DMS 273 (cell line): ENCODE measurements around the gene PIK3R5.
A peak's percentile ranks its signal among the peaks of the same experiment; 100 is the strongest.
"Not testable (repeated sequence)": the region's sequence is repeated elsewhere in the genome, so short reads cannot be mapped to it uniquely, and the experiment has no call there.

ENCODE experiments used
- DNase-seq: peaks from one replicate; lab custom pipeline; 2025; ENCODE audit not compliant: unreplicated experiment; lab: John Stamatoyannopoulos, UW

Gene PIK3R5

DNA sequence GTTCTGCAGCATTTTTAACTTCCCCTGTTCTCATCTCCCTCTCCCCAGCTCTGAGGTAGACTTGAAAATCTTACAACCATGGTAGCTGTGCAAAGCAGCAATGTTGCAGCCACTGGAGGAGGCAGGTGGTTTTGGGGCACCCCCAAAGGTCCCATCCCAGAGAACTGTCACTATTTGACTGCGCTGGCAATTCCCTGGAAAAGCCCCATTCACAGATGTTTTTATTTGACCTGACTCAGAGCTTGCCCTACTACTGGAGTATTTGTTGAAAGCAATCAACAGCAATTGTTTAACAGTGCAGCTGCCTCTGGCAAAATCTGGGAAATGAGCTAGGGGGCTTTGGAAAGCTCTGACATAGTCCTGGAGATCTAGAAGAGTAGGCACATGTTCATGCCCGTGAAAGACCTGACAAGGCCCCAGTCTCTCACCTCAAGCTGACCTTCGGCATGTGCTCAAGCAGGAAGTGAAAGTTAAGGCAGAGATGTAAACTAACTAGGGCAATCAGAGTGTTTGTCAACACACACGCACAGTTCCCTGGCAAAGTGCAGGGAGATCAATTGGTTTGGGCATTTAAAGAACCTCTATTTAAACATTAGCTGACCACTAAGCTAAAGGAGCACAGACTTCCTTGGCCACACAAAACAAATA lies 19.7 kb upstream of the PIK3R5 start:
- DNase-seq, result no peak

DNA sequence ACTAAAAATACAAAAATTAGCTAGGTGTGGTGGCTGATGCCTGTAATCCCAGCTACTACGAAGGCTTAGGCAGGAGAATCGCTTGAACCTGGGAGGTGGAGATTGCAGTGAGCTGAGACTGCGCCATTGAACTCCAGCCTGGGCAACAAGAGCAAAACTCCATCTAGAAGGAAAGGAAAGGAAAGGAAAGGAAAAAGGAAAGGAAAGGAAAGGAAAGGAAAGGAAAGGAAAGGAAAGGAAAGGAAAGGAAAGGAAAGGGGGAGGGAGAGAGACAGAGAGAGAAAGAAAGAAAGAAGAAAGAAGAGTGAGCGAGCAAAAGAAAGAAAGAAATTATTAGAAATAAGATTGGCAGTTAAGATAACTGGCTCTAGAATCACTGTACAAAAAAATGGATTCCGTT lies 18.7 kb upstream of the PIK3R5 start:
- not testable (repeated sequence) for DNase-seq

DNA sequence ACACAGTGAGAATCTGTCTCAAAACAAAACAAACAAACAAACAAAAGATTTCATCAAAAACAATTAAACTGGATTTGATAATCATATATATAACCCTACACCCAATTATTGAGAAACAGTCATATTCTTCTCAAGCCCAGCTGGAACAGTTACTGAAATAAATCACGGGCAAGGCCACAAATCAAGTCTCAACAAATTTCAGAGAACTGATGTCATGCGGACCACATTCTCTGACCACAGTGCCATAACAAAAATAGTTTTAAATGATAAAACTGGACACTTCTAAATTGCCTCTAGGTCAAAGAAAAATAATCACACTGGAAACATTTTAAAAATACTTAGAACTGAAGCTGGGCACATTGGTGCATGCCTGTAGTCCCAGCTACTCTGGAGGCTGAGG lies 15.9 kb upstream of the PIK3R5 start:
- no peak for DNase-seq

DNA sequence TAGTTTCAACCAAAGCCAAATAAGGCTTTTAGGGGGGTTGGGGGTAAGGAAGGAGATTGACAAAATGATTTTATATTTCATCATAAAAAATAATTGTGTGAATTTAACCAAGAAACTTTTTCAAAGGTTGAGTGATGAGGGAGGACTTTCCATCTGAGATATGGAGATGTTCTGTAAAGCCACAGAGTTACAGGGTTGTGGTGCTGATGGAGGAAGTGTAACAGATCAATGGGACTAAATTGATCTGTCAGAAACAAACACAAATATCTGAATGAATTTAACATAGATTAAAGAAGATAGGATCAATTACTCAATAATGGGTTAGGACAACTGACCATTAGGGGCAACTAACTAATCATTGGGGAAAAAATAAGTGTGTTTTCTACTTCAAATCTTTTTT lies 14.2 kb upstream of the PIK3R5 start:
- DNase-seq, result no peak

DNA sequence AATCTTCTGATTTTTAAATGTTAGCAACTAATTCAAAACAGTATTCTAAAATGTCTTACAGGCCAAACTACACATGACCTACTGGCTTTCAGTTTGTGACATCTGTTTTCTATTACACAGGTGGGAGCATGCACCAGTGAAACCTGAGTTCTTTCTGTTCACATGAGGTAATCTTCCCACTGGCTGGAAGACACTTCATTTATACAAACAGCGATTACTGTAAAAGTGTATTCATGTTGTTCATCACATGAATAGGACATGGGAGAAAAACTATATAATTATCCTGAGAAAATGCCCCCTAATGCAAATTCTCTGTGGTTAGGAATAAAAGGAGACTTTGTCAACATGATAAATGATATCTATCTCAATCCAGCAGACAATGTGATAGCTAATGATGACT lies 11.1 kb upstream of the PIK3R5 start:
- DNase-seq, result peak; percentile 12

DNA sequence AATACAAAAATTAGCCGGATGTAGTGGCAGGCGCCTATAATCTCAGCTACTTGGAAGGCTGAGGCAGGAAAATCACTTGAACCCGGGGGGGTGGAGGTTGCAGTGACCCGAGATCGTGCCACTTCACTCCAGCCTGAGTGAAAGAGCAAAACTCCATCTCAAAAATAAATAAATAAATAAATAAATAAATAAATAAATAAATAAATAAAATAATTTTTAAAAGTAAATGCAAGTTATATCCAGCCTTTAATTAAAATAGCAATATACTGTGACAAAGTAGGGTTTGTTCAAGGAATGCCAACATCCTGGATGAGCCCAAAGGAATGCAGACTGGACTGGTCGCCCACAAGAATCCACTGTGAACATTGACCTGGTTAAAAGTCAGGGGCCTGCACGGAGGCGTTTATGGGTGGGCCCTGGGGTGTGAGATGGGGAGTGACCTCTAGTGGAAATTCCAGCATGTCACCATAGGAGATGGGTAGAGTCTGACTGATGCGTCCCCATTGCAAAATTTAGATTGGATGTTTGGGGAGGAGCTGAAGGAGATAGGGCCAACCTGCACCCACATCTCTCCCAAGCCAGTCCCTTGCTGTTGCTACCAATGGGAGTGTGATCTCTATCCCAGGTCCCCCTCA lies 9.7 kb upstream of the PIK3R5 start:
- no peak for DNase-seq

DNA sequence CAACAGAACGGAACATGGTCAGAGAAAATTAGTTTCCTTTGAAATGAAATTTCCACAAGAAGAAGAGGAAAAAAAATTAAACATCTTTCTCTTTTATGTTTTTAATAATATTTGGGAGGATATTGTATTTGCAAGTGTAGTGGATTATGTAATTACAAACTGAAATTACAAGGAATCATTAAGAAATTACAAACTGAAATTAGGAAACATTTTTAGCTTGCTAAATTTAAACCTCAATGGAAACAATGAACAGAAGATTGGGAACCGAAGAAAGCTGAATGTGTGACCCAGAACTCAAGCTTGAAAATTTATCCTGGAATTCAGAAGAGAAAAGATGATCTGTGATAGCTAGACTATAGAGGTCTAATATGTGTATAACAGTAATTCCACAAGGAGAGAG lies 4.4 kb upstream of the PIK3R5 start:
- no peak for DNase-seq

DNA sequence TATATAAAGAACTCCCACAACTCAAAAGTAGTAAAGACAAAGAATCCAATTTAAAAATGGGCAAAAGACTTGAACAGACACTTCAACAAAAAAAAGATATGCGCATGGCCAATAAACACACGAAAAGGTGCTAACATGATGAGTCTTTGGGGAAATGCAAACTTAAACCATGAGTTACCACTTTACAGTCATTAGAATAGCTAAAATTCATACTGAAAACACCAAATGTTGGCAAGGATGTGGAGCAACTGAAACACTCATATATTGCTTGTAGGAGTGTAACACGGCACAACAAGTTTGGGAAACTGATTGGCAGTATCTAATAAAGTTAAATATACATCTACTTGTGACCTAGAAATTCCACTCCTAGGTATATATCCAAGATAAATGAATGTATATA lies 3.0 kb upstream of the PIK3R5 start:
- DNase-seq, result no peak

DNA sequence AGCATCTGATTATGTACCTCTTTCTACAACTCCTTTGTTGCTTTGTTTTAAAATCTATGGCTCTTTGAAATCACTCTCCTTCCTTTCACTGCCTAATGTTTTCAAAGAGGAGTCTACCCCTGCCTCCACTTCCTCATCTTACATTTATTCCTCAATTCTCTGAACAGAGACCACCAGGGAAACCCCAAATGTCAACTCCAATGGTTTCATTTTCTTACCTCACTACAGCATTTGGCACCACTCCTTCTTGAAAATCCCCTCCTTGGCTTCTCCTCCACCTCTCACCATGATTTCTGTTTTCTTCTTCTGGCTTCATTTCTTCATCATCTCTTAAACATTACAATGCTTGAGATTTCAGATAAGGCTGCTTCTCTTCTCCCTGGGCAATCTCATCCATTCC lies 2.4 kb upstream of the PIK3R5 start:
- DNase-seq, result no peak

DNA sequence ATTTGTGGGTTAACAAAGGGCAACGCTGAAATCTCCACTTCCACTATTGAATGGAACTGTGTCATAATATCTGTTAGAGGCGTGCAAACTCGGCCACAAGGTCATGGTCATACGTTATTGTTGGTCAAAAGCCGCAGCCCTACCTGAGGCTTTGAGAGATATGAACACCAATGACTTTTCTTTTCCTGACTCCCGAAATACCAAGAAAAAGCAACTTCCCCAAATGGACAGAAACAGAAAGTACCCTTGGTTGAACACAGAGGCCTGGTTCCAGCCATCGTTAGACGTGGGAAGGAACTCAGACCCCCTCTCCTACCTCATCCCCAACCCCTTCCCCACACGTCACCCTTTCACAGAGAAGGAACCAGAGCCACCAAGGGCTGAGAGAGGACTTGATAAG lies 1.4 kb upstream of the PIK3R5 start:
- DNase-seq, result no peak

DNA sequence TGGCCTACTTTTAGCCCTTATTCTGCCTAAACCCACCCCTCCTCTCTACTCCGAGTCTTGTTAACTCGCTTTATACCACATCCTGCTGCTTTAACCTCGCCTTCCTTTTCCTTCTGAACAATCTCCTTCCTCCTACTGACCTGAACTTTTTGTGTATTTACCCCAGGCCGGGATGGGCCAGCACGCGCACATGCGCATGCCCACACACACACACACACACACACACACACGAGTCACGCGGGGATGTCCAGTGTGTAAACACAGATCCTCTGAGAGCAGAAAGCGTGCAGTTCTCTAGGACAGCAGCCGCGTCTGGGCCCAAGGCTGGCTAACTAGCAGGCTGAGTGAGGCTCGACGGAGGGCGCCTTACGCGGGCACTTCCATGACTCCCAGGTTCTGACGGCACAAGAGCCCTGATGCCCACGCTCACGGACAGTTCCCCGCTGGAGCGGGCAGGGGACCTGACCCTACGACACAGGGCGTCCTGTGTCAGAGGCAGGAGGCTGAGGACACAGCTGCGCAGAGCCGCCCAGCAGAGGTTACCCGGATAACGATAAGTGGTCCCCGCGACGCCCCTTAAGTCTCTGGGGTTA lies 610 bp downstream of the PIK3R5 start:
- no peak for DNase-seq

DNA sequence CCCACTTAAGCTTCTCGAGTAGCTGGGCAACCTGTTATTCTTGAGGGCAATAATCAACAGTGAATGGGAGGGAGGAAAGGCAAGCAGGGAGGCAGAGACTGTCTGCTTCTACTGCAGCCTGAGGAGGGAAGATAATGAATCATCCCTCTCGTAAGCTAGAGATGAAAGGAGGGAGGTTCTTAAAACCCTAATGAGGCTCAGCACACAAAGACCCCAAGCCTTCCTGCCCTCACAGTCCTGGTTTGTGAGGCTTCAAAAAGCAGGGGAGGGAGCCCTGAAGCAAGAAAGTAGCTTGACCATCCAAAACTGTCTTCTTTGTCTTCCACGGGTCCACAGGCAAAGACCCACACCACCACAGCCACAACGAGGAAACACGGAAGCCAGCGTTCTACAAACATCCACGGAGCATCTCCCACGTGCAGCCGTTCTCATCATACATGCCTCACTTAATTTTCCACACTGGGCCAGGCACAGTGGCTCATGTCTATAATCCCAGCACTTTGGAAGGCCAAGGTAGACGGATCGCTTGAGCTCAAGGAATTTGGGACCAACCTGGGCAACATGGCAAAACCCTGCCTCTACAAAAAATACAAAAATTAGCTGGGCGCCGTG lies 1.8 kb downstream of the PIK3R5 start:
- no peak for DNase-seq

DNA sequence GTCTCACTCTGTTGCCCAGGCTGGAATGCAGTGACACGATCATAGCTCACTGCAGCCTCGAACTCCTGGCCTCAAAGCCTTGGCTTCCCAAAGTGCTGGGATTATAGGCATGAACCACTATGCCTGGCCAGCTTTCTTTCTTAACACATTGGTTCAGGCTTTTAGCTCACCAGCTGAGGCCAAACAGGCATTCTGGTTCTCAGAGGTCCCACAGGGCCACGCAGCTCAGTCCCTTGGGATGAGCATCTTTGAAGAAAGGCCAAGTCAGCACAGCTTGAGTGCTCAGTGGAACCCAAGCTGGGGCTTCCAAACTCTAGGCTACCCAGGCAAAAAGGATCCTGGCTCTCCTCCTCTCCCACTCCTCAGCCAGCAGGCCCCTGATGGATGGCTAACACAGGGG lies 2.5 kb downstream of the PIK3R5 start:
- no peak for DNase-seq

DNA sequence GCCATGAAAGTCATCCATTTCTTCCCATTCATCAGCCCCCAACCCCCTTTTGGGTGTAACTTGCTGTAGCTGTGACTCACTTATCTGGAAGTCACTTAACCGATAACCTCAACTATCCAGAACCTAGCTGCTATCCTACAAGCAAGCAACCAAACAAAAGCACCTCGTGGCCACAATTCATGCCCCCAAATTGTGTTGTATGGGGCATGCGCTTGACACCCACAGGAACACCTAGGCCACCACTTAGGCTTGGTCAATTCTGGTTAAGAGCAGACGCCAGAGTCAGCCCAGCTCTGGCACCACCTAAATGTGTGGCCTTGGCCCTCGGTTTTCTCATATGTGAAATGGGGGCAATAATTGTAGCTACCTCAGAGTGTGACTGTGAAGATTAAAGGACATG lies 3.7 kb downstream of the PIK3R5 start:
- DNase-seq, result no peak

DNA sequence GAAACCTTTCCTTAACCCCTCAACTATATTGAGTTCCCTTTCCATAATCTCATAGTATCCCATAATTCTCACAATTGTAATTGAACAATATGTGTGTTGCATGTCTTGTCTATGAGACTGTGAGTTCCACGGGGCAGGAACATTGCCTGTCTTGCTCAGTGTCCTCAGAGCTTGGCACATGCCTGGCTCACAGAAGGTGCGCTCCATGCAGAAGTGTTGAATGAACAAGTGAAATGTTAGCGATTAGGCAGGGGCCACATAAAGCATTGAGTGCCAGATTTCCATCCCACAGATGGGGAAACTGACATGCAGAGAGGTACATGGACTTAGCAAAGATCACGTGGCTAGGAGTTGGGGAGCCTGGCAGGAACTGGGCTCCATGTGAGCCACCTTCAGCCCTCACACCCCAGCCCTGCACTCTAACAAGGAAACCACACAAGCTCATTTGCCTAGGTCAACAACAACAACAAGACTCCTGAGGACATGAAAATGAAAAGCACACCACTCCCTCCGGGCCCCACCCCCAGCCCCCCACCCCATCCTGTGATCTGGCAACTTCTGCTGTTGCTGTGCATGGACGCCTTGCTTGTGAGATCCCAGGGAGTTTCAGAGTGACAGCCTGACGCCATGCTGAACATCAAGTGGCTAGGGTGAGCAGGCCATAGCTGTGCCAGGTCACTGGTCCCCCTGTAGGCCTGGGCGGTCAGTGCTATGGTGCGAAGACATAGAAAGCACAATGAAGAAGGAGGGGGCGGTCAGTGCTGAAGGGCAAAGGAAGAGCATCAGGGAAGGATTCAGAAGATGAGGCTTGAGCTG lies 5.0 kb downstream of the PIK3R5 start:
- DNase-seq, result no peak

DNA sequence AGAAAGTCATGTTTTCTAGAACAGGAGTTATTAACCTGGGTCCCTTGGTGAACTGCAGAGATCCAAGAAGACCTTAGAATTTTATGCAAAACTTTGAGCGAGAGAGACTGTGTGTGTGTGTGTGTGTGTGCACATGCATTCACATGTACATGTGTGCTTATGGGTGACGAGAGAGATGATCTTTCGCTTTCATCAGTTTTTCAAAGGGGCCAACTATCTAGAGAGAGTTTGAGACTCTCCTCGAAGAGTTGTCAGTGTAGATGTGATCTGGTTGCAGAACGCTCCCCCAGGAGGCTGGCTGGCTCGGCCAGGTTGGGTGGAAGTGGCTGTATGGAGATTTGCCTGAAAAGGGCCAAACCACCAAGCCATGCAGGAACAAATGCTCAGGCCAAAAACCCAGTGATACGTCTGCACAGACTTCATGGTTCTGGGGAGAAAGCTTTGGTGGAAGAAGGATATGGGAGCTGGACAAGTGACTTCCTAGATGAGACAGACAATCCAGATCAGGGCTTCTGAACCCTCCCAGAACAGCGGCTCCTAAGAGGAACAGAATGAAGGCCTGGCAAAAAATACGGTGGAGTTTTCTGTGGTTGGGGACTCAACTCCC lies 6.1 kb downstream of the PIK3R5 start:
- DNase-seq, result no peak

DNA sequence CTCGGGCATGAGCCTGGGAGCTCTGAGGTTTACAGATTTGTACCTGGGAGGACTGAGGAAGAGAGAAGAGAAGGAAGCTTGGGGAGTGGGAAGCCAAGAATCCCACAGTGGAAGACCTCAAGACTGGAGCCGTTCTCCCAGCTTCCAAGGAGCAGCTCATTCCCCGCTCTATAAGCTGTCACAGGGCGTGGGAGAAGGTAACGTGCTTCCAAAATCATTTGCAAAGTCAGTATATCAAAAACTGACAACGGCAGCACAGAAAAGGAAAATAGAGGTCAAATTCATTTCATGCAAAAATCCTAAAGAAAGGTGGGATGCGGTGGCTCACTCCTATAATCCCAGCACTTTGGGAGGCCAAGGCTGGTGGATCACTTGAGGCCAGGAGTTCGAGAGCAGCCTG lies 7.8 kb downstream of the PIK3R5 start:
- DNase-seq, result no peak

DNA sequence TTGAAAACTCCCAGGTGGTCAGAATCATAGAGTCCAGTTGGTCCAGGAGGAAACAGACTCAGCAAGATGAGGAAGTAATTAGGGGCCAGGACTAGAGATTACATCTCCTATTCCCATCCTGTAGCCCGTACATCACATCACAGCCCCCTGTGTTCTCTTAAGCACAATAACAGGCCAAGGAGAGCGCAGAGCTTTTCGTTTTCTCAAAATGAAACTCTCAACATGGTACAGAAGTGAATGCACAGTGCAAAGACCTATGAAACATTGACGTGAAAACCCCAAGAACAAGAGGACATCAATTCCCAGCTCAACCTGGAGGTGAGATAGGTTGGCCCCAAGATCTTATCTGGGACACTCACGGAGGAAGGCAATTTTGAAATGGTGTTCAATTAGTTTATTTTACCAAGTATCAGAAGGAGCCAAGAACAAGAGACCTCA lies 9.0 kb downstream of the PIK3R5 start:
- no peak for DNase-seq

DNA sequence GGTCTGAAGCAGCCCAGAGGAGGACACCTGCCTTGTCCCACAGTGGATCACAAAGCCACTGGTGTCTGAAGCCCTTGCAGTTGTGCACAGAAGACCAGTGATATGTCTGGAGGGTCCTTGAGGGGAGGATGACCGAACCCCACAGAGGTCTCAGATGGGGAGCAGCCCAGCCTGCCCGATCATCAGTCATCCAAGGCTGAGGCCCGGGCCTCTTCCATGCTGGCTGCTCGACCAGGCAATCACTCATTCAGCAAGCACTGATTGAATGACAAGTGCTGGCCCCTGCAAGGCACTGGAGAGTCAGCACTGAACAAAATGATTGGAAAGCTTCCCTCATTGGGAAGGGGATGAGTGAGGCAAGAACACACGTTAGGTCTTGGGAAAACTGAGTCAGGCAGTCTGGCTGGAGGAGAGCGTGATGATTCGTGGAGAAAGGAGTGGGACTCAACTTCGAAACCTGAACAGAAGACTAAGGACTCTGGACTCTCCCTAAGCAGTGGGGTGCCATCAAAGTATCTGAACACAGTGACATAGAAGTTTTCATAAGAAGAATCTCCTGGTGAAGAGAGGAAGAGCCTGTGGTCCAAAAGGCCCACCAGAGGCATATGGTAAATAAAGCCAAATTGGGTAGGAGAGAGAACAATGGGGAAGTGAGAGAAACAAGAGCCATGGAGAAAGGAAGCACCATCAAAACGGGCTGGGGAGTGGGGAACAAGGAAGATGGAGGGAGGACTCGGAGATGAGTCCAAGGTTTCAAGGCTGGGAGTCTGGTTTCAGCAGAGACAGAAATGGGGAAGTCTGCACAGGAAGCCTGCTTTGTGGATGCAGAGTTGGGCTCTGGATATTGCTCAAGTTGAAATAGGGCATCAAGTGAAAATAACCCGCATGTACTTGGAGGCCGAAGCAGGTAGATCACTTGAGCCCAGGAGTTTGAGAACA lies 10.2 kb downstream of the PIK3R5 start:
- DNase-seq, result no peak

DNA sequence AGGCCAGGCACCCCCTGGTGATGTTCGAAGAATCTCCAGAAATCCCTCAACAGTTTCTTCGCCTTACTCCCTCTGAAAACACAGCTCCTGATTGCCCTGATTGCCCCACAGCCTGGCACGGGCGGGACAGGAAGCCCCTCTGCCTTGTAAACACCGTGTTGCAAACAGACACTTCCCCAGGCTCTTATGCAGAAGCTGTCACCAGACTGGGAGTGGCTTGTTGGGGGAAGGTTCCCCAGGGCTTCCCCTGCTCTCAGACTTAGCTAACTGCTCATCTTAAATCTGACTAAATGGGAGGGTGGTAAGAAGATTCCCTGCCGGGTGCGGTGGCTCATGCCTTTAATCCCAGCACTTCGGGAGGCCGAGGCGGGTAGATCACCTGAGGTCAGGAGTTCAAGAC lies 11.2 kb downstream of the PIK3R5 start:
- DNase-seq, result no peak
